A549 (cell line): Measurements from ENCODE around the gene URGCP.

ENCODE experiments used
- CEBPB ChIP-seq, 2 experiments: fragments of >200 bp in 1 of 2; sonication (Bioruptor Twin) in 1 of 2; formaldehyde crosslinking in 1 of 2; IDR thresholded peaks; 2 replicates each; pipeline ENCODE4 v1.6.1; 2012 to 2016
- CTCF ChIP-seq: fragments of >200 bp; sonication (Bioruptor Twin); formaldehyde crosslinking; IDR thresholded peaks from 3 replicates; pipeline ENCODE4 v1.5.1; 2016
- HOXA7 ChIP-seq: fragments of 250-450 bp; sonication (Bioruptor Pico); IDR thresholded peaks from 2 replicates; pipeline ENCODE4 v1.5.0; 2020; ENCODE audit warnings: mild to moderate bottlenecking, moderate library complexity
- JUN ChIP-seq, 2 experiments: fragments of >200 bp; sonication (Bioruptor Twin); formaldehyde crosslinking; IDR thresholded peaks; 2 replicates in 1 of 2; 3 replicates in 1 of 2; pipeline ENCODE4 v1.6.1; 2016 to 2017
- JUNB ChIP-seq: fragments of >200 bp; sonication (Bioruptor Twin); formaldehyde crosslinking; IDR thresholded peaks from 2 replicates; pipeline ENCODE4 v1.6.1; 2016
- MAFK ChIP-seq: fragments of 450-650 bp; IDR thresholded peaks from 2 replicates; pipeline ENCODE4 v1.6.1; 2014; ENCODE audit not compliant: partially characterized antibody
- MAX ChIP-seq: IDR thresholded peaks from 2 replicates; pipeline ENCODE4 v1.6.1; 2012
- MAZ ChIP-seq: fragments of 150-350 bp; IDR thresholded peaks from 2 replicates; pipeline ENCODE4 v1.6.1; 2014; ENCODE audit warnings: antibody characterized with exemption, low read depth, low read length, borderline replicate concordance
- POLR2A ChIP-seq: IDR thresholded peaks from 2 replicates; pipeline ENCODE4 v1.6.1; 2012; ENCODE audit warnings: mild to moderate bottlenecking, low read length
- ZFP36 ChIP-seq: fragments of 450-650 bp; IDR thresholded peaks from 2 replicates; pipeline ENCODE4 v1.6.1; 2014; ENCODE audit warnings: borderline replicate concordance; ENCODE audit not compliant: partially characterized antibody
- ZSCAN20 ChIP-seq: fragments of 250-450 bp; sonication (Bioruptor Pico); IDR thresholded peaks from 2 replicates; pipeline ENCODE4 v1.8.0; 2022; ENCODE audit warnings: mild to moderate bottlenecking, moderate library complexity

DNA sequence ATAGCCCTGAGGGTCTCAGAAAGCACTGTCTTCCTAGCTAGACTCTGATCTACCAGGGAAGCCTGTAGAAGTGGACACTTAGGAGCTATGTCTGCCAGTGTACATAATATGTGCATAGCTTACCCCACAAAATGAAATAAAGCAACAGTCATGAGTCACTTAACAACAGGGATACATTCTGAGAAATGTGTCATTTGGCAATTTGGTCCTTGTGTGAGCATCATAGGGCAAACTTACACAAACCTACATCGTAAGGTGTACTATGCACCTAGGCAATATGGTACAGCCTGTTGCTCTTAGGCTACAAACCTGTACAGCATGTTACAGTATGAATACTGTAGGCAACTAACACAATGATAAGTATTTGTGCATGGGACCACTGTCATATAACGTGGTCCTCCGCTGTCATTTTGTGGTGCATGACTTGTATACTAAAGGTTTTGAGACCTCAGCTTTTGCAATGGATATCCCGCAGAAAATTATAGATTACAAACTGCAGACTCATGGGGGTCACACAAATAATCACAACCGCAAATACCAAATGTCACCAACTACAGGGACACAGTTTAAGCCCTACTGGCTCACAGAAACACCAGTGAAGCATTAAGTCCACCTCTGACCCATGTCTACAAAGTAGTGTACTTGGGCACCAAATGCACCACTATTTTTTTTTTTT lies 1.7 kb downstream of the URGCP start:
- TF ChIP-seq MAX = no peak
- TF ChIP-seq CTCF = no peak
- TF ChIP-seq CEBPB (IDR thresholded peaks at IDR 0.05) = no peak
- TF ChIP-seq POLR2A = no peak
- no peak for TF ChIP-seq JUN (IDR thresholded peaks at IDR 0.05)
- no peak for TF ChIP-seq HOXA7 (CRISPR knock-in tag)
- TF ChIP-seq ZFP36 = no peak
- TF ChIP-seq MAZ = no peak
- no peak for TF ChIP-seq ZSCAN20
- TF ChIP-seq JUNB = no peak
- no peak for TF ChIP-seq MAFK
